IMR-90 (cell line): Measurements from ENCODE around the gene COL25A1.

ENCODE experiments used
- CHD1 ChIP-seq: IDR thresholded peaks from 2 replicates; pipeline ENCODE4 v1.6.1; 2012; ENCODE audit warnings: low read depth, low read length, improper control_type of control experiment
- ELK1 ChIP-seq: fragments of 150-350 bp; IDR thresholded peaks from 2 replicates; pipeline ENCODE4 v1.6.1; 2016; ENCODE audit warnings: low read depth, mild to moderate bottlenecking, low read length, moderate library complexity, borderline replicate concordance
- MAFK ChIP-seq: IDR thresholded peaks from 2 replicates; pipeline ENCODE4 v1.6.1; 2012; ENCODE audit warnings: low read depth, low read length, improper control_type of control experiment
- SMC3 ChIP-seq: fragments of 150-350 bp; IDR thresholded peaks from 2 replicates; pipeline ENCODE4 v1.6.1; 2016; ENCODE audit warnings: low read depth, mild to moderate bottlenecking, antibody characterized with exemption, low read length, moderate library complexity
- TF ChIP-seq, protein P1 (sequence below): conservative IDR thresholded peaks from 2 replicates; pipeline ENCODE4 v1.5.1; 2012; ENCODE audit warnings: mild to moderate bottlenecking, low read depth, low read length, improper control_type of control experiment

DNA sequence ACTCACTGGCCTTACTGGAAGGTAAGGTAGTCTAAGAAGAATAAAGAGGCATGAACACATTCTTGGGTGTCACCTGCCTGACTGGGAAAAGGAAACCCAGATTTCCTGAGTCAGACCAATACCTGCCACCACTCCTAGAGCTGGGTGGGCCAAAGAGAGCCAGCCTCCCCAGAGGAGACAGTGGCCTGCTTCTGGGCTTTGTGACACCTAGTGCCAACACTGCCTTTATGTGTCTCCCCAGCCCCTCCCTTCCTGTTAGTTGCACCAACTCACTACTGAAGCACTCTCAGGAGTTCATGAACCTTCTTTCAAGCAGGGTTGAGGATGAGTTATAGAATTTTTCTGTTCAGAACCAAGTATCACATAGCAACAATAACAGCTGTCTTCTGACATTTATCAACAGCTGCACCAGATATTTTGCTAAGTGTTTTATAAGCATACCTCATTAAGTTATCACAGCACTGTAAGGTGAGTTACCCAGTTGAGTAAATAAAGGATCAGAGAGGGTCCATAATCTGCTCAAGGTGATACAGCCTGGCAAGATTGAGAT, 462.0 kb downstream of the COL25A1 start:
- TF ChIP-seq CHD1 = no peak
- TF ChIP-seq, protein P1, sequence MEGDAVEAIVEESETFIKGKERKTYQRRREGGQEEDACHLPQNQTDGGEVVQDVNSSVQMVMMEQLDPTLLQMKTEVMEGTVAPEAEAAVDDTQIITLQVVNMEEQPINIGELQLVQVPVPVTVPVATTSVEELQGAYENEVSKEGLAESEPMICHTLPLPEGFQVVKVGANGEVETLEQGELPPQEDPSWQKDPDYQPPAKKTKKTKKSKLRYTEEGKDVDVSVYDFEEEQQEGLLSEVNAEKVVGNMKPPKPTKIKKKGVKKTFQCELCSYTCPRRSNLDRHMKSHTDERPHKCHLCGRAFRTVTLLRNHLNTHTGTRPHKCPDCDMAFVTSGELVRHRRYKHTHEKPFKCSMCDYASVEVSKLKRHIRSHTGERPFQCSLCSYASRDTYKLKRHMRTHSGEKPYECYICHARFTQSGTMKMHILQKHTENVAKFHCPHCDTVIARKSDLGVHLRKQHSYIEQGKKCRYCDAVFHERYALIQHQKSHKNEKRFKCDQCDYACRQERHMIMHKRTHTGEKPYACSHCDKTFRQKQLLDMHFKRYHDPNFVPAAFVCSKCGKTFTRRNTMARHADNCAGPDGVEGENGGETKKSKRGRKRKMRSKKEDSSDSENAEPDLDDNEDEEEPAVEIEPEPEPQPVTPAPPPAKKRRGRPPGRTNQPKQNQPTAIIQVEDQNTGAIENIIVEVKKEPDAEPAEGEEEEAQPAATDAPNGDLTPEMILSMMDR = no peak
- TF ChIP-seq MAFK = no peak
- TF ChIP-seq ELK1 = no peak
- TF ChIP-seq SMC3 = no peak
